SK-N-SH (cell line): ENCODE measurements around the gene TBXAS1.

Experiments
- CHD2 ChIP-seq: fragments of 150-350 bp; IDR thresholded peaks from 2 replicates; pipeline ENCODE4 v1.6.1; 2018; ENCODE audit warnings: low read length; ENCODE audit not compliant: partially characterized antibody
- GABPA ChIP-seq: IDR thresholded peaks from 2 replicates; pipeline ENCODE4 v1.4.0; 2012; ENCODE audit warnings: low read depth, mild to moderate bottlenecking
- MEF2A ChIP-seq: IDR thresholded peaks from 2 replicates; pipeline ENCODE4 v1.4.0; 2012; ENCODE audit warnings: low read depth, borderline replicate concordance
- NFIC ChIP-seq: IDR thresholded peaks from 2 replicates; pipeline ENCODE4 v1.4.0; 2012; ENCODE audit warnings: borderline replicate concordance
- POLR2AphosphoS5 ChIP-seq: IDR thresholded peaks from 2 replicates; pipeline ENCODE4 v1.6.1; 2012; ENCODE audit warnings: low read depth, low read length
- RFX5 ChIP-seq: IDR thresholded peaks from 2 replicates; pipeline ENCODE4 v1.6.1; 2012; ENCODE audit warnings: mild to moderate bottlenecking, improper control_type of control experiment, low read length
- SIN3A ChIP-seq: IDR thresholded peaks from 2 replicates; pipeline ENCODE4 v1.6.1; 2012; ENCODE audit warnings: low read depth, mild to moderate bottlenecking, low read length, moderate library complexity, borderline replicate concordance
- SMC3 ChIP-seq: IDR thresholded peaks from 2 replicates; pipeline ENCODE4 v1.6.1; 2012; ENCODE audit warnings: low read depth, low read length, improper control_type of control experiment
- TAF1 ChIP-seq: IDR thresholded peaks from 2 replicates; pipeline ENCODE4 v1.6.1; 2012; ENCODE audit warnings: low read depth, mild to moderate bottlenecking, low read length, moderate library complexity, borderline replicate concordance
- YY1 ChIP-seq: IDR thresholded peaks from 2 replicates; pipeline ENCODE4 v1.4.0; 2012; ENCODE audit warnings: low read depth, mild to moderate bottlenecking
- TF ChIP-seq, protein P1 (sequence below): fragments of 150-350 bp; IDR thresholded peaks from 2 replicates; pipeline ENCODE4 v1.6.1; 2017; ENCODE audit warnings: antibody characterized with exemption, low read length, low read depth, borderline replicate concordance
- TF ChIP-seq, protein P2 (sequence below): fragments of 200-600 bp; sonication (generic); IDR thresholded peaks from 2 replicates; pipeline ENCODE4 v1.6.1; 2017; ENCODE audit warnings: antibody characterized with exemption, mild to moderate bottlenecking, moderate library complexity
- TF ChIP-seq, protein P3 (sequence below): IDR thresholded peaks from 2 replicates; pipeline ENCODE4 v1.6.1; 2012; ENCODE audit warnings: mild to moderate bottlenecking, low read depth, low read length, moderate library complexity
- TF ChIP-seq, protein P4 (sequence below): IDR thresholded peaks from 2 replicates; pipeline ENCODE4 v1.4.0; 2012; ENCODE audit warnings: low read depth

DNA sequence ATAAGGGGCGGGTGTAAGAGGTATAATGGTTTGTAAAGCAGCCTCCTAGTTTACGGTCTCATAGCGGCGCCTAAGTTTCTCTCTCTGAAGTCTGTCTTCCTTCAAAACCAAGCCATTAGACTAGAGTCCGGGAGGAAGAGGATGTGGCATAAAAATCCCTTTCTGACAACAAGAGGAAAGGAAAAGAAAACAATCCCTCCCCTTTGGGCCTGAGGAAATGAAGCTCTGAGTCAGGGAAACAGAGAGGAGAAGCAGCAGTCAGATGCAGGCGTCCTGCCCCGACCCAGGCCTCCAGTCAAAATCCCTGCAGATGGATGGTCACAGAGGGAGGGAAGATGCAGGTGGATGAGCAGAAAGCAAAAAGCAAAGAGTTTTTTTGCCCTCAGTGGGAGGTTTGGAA, 210.0 kb downstream of the TBXAS1 start:
- TF ChIP-seq, protein P1, sequence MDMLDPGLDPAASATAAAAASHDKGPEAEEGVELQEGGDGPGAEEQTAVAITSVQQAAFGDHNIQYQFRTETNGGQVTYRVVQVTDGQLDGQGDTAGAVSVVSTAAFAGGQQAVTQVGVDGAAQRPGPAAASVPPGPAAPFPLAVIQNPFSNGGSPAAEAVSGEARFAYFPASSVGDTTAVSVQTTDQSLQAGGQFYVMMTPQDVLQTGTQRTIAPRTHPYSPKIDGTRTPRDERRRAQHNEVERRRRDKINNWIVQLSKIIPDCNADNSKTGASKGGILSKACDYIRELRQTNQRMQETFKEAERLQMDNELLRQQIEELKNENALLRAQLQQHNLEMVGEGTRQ, result no peak
- TF ChIP-seq, protein P2, sequence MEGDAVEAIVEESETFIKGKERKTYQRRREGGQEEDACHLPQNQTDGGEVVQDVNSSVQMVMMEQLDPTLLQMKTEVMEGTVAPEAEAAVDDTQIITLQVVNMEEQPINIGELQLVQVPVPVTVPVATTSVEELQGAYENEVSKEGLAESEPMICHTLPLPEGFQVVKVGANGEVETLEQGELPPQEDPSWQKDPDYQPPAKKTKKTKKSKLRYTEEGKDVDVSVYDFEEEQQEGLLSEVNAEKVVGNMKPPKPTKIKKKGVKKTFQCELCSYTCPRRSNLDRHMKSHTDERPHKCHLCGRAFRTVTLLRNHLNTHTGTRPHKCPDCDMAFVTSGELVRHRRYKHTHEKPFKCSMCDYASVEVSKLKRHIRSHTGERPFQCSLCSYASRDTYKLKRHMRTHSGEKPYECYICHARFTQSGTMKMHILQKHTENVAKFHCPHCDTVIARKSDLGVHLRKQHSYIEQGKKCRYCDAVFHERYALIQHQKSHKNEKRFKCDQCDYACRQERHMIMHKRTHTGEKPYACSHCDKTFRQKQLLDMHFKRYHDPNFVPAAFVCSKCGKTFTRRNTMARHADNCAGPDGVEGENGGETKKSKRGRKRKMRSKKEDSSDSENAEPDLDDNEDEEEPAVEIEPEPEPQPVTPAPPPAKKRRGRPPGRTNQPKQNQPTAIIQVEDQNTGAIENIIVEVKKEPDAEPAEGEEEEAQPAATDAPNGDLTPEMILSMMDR, result no peak
- TF ChIP-seq GABPA, result no peak
- no peak for TF ChIP-seq YY1
- TF ChIP-seq, protein P3, sequence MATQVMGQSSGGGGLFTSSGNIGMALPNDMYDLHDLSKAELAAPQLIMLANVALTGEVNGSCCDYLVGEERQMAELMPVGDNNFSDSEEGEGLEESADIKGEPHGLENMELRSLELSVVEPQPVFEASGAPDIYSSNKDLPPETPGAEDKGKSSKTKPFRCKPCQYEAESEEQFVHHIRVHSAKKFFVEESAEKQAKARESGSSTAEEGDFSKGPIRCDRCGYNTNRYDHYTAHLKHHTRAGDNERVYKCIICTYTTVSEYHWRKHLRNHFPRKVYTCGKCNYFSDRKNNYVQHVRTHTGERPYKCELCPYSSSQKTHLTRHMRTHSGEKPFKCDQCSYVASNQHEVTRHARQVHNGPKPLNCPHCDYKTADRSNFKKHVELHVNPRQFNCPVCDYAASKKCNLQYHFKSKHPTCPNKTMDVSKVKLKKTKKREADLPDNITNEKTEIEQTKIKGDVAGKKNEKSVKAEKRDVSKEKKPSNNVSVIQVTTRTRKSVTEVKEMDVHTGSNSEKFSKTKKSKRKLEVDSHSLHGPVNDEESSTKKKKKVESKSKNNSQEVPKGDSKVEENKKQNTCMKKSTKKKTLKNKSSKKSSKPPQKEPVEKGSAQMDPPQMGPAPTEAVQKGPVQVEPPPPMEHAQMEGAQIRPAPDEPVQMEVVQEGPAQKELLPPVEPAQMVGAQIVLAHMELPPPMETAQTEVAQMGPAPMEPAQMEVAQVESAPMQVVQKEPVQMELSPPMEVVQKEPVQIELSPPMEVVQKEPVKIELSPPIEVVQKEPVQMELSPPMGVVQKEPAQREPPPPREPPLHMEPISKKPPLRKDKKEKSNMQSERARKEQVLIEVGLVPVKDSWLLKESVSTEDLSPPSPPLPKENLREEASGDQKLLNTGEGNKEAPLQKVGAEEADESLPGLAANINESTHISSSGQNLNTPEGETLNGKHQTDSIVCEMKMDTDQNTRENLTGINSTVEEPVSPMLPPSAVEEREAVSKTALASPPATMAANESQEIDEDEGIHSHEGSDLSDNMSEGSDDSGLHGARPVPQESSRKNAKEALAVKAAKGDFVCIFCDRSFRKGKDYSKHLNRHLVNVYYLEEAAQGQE, result no peak
- no peak for TF ChIP-seq NFIC
- TF ChIP-seq TAF1, result no peak
- no peak for TF ChIP-seq SMC3
- no peak for TF ChIP-seq POLR2AphosphoS5
- TF ChIP-seq MEF2A, result no peak
- TF ChIP-seq SIN3A, result no peak
- TF ChIP-seq, protein P4, sequence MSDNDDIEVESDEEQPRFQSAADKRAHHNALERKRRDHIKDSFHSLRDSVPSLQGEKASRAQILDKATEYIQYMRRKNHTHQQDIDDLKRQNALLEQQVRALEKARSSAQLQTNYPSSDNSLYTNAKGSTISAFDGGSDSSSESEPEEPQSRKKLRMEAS, result no peak
- no peak for TF ChIP-seq CHD2
- no peak for TF ChIP-seq RFX5
